LNCaP clone FGC (cell line): ENCODE measurements around the gene SYT3.
"Not testable (repeated sequence)": the region's sequence is repeated elsewhere in the genome, so short reads cannot be mapped to it uniquely, and the experiment has no call there.

ENCODE experiments used
- DNase-seq: peaks from one replicate; pipeline ENCODE4 v3.0.0-alpha.2; 2011; ENCODE audit warnings: low read depth
- H3K4me3 ChIP-seq: 2 replicates; pipeline ENCODE4 v1.5.1; 2011; ENCODE audit warnings: mild to moderate bottlenecking, low read depth, low read length, control low read depth
- TF ChIP-seq, protein P1 (sequence below): IDR thresholded peaks from 2 replicates; pipeline ENCODE4 v1.5.1; 2012; ENCODE audit warnings: mild to moderate bottlenecking; ENCODE audit not compliant: control insufficient read depth, insufficient read depth; ENCODE audit errors: extremely low read depth

The SYT3 gene

DNA sequence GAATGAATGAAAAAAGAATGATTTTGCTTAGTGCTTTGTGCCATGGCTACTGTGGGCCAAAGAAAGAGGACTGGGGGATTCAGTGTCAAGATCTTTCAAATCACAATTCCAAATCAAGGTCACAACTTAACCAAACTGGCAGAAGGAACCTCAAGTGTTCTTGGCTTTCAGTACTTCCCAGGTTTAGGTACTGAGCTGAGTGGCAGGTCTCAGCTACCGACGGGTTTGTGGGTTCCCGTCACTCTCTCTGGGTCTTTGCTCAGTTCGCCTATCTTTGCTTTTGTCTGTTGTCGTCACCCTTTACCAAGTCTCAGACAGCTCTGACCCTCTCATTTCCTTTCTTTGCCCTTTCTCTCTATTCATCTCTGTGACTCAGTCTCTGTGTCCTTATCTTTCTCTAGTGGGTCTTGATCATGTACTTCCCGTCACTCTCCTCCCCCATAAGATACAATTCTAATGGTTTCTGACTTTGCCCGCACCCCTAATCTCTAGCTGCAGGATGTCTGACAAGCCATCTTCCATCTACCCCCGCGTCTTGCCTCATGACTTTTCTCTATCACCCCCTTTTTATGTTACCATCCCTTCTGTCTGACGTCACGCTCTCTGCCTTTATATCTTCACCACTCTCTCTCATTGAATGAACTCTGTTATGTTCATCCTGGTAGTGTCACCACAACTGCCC is 38.1 kb downstream of the SYT3 start:
- TF ChIP-seq, protein P1, sequence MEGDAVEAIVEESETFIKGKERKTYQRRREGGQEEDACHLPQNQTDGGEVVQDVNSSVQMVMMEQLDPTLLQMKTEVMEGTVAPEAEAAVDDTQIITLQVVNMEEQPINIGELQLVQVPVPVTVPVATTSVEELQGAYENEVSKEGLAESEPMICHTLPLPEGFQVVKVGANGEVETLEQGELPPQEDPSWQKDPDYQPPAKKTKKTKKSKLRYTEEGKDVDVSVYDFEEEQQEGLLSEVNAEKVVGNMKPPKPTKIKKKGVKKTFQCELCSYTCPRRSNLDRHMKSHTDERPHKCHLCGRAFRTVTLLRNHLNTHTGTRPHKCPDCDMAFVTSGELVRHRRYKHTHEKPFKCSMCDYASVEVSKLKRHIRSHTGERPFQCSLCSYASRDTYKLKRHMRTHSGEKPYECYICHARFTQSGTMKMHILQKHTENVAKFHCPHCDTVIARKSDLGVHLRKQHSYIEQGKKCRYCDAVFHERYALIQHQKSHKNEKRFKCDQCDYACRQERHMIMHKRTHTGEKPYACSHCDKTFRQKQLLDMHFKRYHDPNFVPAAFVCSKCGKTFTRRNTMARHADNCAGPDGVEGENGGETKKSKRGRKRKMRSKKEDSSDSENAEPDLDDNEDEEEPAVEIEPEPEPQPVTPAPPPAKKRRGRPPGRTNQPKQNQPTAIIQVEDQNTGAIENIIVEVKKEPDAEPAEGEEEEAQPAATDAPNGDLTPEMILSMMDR: no peak
- H3K4me3 ChIP-seq: no peak overlapping the region
- no peak for DNase-seq

- TF ChIP-seq, protein P1: no peak
- no peak overlapping the region for H3K4me3 ChIP-seq
- no peak for DNase-seq
Measured at GRCh38 chr19:50599427-50599826, 40.3 kb downstream of the SYT3 start.

- TF ChIP-seq, protein P1: no peak
- no peak for DNase-seq
- no peak overlapping the region for H3K4me3 ChIP-seq
Measured at GRCh38 chr19:50590191-50590590, 49.5 kb downstream of the SYT3 start.

DNA sequence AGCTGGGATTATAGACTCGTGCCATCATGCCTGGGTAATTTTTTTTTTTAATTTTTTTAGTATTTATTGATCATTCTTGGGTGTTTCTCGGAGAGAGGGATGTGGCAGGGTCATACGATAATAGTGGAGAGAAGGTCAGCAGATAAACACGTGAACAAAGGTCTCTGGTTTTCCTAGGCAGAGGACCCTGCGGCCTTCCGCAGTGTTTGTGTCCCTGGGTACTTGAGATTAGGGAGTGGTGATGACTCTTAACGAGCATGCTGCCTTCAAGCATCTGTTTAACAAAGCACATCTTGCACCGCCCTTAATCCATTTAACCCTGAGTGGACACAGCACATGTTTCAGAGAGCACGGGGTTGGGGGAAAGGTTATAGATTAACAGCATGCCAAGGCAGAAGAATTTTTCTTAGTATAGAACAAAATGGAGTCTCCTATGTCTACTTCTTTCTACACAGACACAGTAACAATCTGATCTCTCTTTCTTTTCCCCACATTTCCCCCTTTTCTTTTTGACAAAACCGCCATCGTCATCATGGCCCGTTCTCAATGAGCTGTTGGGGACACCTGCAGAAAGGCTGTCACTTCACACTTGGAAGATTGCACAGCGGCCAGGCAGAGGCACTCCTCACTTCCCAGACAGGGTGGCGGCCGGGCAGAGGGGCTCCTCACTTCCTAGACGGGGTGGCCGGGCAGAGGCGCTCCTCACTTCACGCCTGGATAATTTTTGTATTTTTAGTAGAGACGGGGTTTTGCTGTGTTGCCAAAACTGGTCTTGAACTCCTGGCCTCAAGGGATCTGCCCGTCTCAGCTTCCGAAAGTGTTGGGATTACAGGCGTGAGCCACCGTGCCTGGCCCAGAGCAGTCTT is 57.7 kb downstream of the SYT3 start:
- H3K4me3 ChIP-seq, DNase-seq: not testable (repeated sequence)

DNA sequence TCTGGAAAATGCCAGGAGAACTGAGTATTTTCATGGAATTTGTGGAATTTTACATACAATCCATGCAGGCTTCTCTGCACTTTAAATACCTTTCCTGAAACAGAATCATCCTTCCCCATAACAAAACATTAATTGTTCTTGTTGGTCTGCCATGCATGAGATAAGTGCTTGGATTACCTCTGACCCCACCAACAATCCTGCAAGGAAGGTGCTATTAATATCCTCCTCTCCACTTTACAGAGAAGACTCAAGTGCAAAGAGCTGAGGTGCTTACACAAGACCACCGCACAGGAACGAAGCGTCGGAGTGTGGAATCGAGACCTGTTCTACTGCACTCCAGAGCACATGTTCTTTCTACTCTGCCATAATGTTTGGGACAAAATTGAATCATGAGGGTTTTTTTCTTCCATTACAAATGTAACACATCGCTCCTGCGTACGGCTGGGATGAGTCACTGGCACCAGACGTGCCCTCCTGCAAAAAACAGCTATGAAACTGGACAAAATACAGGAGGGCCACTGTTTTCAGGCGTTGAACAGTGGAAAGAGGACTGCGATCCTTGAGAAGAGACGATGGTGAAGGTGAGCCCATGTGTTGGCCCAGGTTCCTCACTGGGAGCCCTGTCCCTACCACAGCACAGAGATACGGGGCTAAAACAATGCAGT is 58.6 kb downstream of the SYT3 start:
- no peak for DNase-seq
- TF ChIP-seq, protein P1: no peak
- no peak overlapping the region for H3K4me3 ChIP-seq

GRCh38 chr19:50580240-50580639 is 59.4 kb downstream of the SYT3 start:
- TF ChIP-seq, protein P1: no peak
- no peak for DNase-seq
- H3K4me3 ChIP-seq: no peak overlapping the region

DNA sequence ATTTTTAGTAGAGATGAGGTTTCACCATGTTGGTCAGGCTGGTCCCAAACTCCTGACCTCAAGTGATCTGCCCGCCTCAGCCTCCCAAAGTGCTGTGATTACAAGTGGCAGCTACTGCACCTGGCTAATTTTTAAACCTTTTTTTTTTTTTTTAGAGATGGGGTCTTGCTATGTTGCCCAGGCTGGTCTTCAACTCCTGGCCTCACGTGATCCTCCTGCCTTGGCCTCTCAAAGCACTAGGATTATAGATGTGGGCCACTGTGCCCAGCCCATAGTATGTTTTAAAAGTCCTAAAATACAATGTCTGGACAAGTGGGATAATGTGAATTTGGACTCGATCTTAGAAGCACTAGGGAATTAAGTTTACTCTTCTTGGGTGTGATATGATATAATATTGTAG is 62.9 kb downstream of the SYT3 start:
- DNase-seq, H3K4me3 ChIP-seq: not testable (repeated sequence)
